ENCODE results near the gene ZSCAN21. TPM values are rescaled to one million over a fixed set of nuclear protein-coding genes. Genes with fewer than 3 reads are reported as not detected.
A peak's percentile ranks its signal among the peaks of the same experiment; 100 is the strongest.

ZSCAN21 gene
- total RNA-seq, 4 donors from 2014 or later, result 14.0 to 23.8 (median 19.2) TPM

- Histone ChIP-seq H3K36me3 (peaks cover 12 to 13% of the 10 kb centered on the region in 2 donors), H3K27ac (no peak overlapping the region), H3K27me3 (no peaks in the 10 kb centered on the region), H3K4me1 (peaks cover 4 to 12% of the 10 kb centered on the region in 2 donors), H3K9me3 (no peaks in the 10 kb centered on the region), H3K4me3 (replicated peaks in 1 of 3) (no peak overlapping the region)
- WGBS, 2 donors, result 79 to 88% methylated on average over 3 of the region's 3 CpGs
- peak in 1 of 2 donors; percentile 5 for DNase-seq
- TF ChIP-seq POLR2A (IDR thresholded peaks at IDR 0.05) (no peak), CTCF (IDR thresholded peaks at IDR 0.05) (peak in 2 of 6 experiments; percentile 13 to 23)
- intact Hi-C loops (cut with DNase I), result no loop called here
These were observed 3.6 kb downstream of the ZSCAN21 start for GRCh38 chr7:100053215-100053614.

GRCh38 chr7:100057006-100057405 is 7.4 kb downstream of the ZSCAN21 start:
- Histone ChIP-seq H3K27me3 (no peaks in the 10 kb centered on the region), H3K27ac (no peak overlapping the region), H3K36me3 (peaks cover 17 to 19% of the 10 kb centered on the region in 2 donors), H3K9me3 (no peaks in the 10 kb centered on the region), H3K4me3 (replicated peaks in 1 of 3) (no peak overlapping the region), H3K4me1 (no peaks in the 10 kb centered on the region)
- DNase-seq, result no peak
- no peak for TF ChIP-seq POLR2A (IDR thresholded peaks at IDR 0.05)
- 90 to 92% methylated on average over 8 to 10 of the region's 10 CpGs for WGBS, 2 donors
- intact Hi-C loops (cut with DNase I), result no loop called here

GRCh38 chr7:100059251-100059739 is 9.7 kb downstream of the ZSCAN21 start:
- intact Hi-C loops (cut with DNase I), result no loop called here
- no peak overlapping the region for H3K4me3 ChIP-seq (replicated peaks in 1 of 3)
- WGBS, 2 donors, result 91 to 92% methylated on average over 5 of the region's 5 CpGs
- no peak for DNase-seq
- TF ChIP-seq POLR2A (IDR thresholded peaks at IDR 0.05) (no peak), CTCF (IDR thresholded peaks at IDR 0.05) (no peak)
- no peaks in the 10 kb centered on the region for H3K27me3 ChIP-seq
- no peaks in the 10 kb centered on the region for H3K4me1 ChIP-seq
- H3K9me3 ChIP-seq, result no peaks in the 10 kb centered on the region
- H3K27ac ChIP-seq, result no peak overlapping the region
- H3K36me3 ChIP-seq, result peaks cover 23 to 25% of the 10 kb centered on the region in 2 donors

GRCh38 chr7:100061518-100062193 is 12.1 kb downstream of the ZSCAN21 start:
- Histone ChIP-seq H3K4me1 (no peaks in the 10 kb centered on the region), H3K4me3 (replicated peaks in 1 of 3) (no peak overlapping the region), H3K27me3 (no peaks in the 10 kb centered on the region), H3K9me3 (no peaks in the 10 kb centered on the region), H3K27ac (no peak overlapping the region), H3K36me3 (peaks cover 28% of the 10 kb centered on the region in 2 donors)
- no peak for TF ChIP-seq POLR2A (IDR thresholded peaks at IDR 0.05)
- no peak for TF ChIP-seq CTCF (IDR thresholded peaks at IDR 0.05)
- WGBS, 2 donors, result 96% methylated on average over 11 of the region's 11 CpGs
- no peak for DNase-seq
- intact Hi-C loops (cut with DNase I), result no loop called here

GRCh38 chr7:100063376-100063775 is 13.8 kb downstream of the ZSCAN21 start:
- DNase-seq, result no peak
- intact Hi-C loops (cut with DNase I), result no loop called here

More at GRCh38 chr7:100063376-100063775, 13.8 kb downstream of the ZSCAN21 start:
- no peak for TF ChIP-seq CTCF (IDR thresholded peaks at IDR 0.05)
- Histone ChIP-seq H3K4me3 (replicated peaks in 1 of 3) (no peak overlapping the region), H3K27me3 (no peaks in the 10 kb centered on the region), H3K36me3 (peaks cover 14% of the 10 kb centered on the region in 2 donors), H3K4me1 (no peaks in the 10 kb centered on the region), H3K27ac (no peak overlapping the region), H3K9me3 (no peaks in the 10 kb centered on the region)
- 94 to 100% methylated on average over 4 of the region's 4 CpGs for WGBS, 2 donors

All from thyroid gland (tissue), 4 donors.